T-helper 1 cell treated with Interleukin-12 subunit alpha and Interleukin-12 subunit beta and Interleukin-4 antibody, amounts not matched to agents 30 ng/mL and 1 ng/mL, for 36 hours (primary cell): ENCODE results near the gene CFLAR. TPM values are rescaled to one million over a fixed set of nuclear protein-coding genes. Genes with fewer than 3 reads are reported as not detected.

Source experiments
- intact Hi-C: fragments of 100-400 bp; cut with micrococcal nuclease; formaldehyde crosslinking; loops from one replicate; pipeline ENCODE4 v1.15.1; 2024
- total RNA-seq: library from RNA; stranded (reverse); gene quantifications from 2 replicates; pipeline ENCODE4 v1.2.3, GENCODE V29; 2022

Gene CFLAR
- total RNA-seq: 310 and 313 TPM in 2 replicates

- intact Hi-C loops: loop anchor here (1.0 to 5.0 kb wide), 8 partner anchors 45 to 809 kb away; partner anchors contain the start of genes ALS2, BZW1, HYCC2 and KCTD18
These were observed at the start of gene CFLAR for GRCh38 chr2:201116115-201116958. Gene CFLAR (plus strand): TSS chr2:201116164. CDS start chr2:201129866, 13,702 bp downstream.

- intact Hi-C loops: loop anchor here (1.0 to 10.0 kb wide), 16 partner anchors 45 to 1841 kb away; partner anchors contain the start of genes BZW1, CARF, CFLAR and CLK1
These were observed 45.0 kb upstream of the CFLAR start for GRCh38 chr2:201070948-201071478.

GRCh38 chr2:201071479-201072200 is 44.3 kb upstream of the CFLAR start, which contains the start of the genes HYCC2 and NDUFB3:
Gene HYCC2 (minus strand): TSS chr2:201071671. CDS start chr2:201024009, 47,662 bp downstream.
Gene NDUFB3 (plus strand): TSS chr2:201072001. CDS start chr2:201078883, 6,882 bp downstream.
- intact Hi-C loops: loop anchor here (1.0 to 10.0 kb wide), 16 partner anchors 45 to 1841 kb away; partner anchors contain the start of genes BZW1, CARF, CFLAR and CLK1

DNA sequence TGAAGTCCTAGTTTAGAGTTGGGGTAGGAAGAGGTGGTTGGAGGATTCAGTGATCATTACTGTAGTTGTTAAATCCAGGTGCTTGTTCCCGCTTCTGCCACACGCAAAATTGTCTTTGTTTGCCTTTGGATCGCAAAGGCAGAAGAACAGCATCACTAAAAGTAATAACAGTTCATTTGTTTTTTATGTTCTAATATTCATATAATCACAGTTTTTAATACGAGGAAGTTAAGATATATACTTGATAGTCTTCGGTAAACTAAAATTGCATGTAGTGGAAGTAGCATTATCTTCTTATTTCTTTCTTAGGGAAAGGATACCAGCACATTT is 43.8 kb upstream of the CFLAR start:
- intact Hi-C loops: loop anchor here (5.0 to 10.0 kb wide), 2 partner anchors 963 to 1840 kb away; partner anchors contain the start of genes CARF, FZD7 and WDR12

DNA sequence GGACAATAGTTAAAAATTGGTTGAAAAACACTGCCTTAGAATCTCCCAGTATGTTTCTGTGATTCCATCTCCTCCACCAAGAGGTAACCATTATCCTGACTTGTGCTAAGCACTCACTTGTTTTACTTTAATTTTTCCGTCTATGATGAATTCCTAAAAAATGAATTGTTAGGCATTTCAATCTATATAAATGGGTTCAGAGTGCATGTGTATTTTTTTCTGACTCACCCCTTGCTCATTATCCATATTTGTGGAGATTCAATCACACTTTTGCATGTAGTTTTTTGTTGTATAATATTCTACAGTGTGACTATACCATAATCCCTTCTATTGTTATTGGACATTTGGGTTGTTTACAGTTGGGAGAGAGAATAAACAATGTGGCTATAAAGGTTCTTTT is 42.9 kb upstream of the CFLAR start:
- intact Hi-C loops: loop anchor here (5.0 to 10.0 kb wide), 2 partner anchors 962 to 1839 kb away; partner anchors contain the start of genes CARF, FZD7 and WDR12

DNA sequence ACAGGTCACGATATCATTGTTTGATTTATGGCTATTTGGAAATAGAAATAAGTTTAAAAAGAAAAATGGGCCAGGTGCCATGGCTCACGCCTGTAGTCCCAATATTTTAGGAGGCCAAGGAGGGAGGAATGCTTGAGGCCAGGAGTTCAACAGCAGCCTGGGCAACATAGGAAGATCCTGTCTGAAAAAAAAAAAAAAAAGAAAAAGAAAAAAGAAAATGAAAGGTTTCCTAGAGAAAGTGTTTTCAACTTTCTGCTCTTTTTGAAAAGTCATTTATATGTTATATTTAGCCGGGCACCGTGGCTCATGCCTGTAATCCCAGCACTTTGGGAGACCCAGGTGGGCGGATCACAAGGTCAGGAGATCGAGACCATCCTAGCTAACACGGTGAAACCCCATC is 41.0 kb upstream of the CFLAR start:
- intact Hi-C loops: loop anchor here (5.0 to 10.0 kb wide), 2 partner anchors 960 to 1837 kb away; partner anchors contain the start of genes CARF, FZD7 and WDR12

DNA sequence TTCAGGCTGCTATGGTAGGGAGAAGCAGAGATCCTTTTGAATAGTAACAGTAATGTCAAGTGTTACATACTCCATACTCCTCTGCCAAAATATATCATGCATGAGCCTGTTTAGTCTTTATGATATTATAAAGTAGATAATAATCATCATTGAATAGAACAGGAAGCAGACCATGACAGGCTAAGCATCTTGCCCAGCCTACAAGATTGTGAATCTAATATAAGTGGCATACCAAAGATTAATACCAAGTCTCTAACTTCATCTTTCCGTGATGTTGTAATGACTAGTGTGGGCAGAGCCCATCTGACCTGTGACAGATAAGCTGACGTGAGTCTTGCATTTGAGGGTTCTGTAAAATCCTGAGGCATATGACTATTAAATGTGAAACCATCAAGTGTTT is 31.1 kb upstream of the CFLAR start:
- intact Hi-C loops: no loop called here

- intact Hi-C loops: no loop called here
These were observed 25.4 kb upstream of the CFLAR start for GRCh38 chr2:201090574-201090973.

GRCh38 chr2:201093573-201093972 is 22.4 kb upstream of the CFLAR start:
- intact Hi-C loops: no loop called here

GRCh38 chr2:201100497-201100896 is 15.5 kb upstream of the CFLAR start:
- intact Hi-C loops: no loop called here

DNA sequence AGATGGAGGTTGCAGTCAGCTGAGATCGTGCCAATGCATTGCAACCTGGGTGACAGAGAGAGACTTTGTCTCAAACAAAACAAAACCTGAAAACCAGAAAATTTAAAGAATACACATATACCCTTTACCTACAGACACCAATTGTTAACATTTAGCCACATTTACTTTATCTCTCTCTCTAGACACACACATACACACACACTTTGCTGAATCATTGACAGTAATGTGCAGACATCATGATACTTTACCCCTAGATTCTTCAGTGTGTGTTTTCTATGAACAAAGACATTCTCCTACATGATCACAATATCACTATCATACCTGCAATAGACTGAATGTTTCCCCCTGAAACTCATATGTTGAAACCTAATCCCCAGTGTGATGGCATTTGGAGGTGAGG is 10.2 kb upstream of the CFLAR start:
- intact Hi-C loops: no loop called here

DNA sequence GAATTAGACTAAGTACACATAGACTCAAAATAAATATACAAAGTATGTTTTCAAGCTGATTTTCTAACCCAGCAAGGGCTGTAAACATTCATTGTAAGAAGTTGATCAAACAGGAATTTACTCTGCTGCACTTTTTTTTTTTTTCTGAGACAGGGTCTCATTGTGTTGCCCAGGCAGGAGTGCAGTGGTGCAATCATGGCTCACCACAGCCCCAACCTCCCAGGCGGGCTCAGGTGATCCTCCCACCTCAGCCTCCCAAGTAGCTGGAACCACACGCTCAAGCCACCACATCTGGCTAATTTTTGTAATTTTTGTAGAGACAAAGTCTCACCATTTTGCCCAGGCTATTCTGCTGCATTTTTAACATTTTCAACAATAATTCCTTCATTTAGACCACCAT is 8.3 kb upstream of the CFLAR start:
- intact Hi-C loops: no loop called here

DNA sequence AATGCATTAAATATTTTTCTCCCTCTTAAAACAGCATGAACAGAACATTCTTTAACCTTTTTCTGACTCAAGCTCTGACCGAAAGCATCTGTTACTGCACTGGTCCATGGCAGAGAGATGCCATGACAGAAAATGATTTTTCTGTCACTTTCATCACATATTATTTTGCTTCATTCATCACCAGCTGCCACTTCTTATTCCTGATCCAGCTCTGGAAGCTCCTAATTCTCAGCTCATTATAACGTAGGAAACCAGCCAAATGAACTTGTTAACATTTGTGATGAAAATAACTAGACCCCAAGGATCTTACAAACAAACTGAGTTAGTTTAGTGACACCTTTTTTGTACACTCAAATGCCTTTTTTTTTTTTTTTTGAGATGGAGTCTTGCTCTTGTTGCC is 7.6 kb upstream of the CFLAR start:
- intact Hi-C loops: no loop called here

- intact Hi-C loops: no loop called here
These were observed 6.8 kb upstream of the CFLAR start for GRCh38 chr2:201109186-201109585.

DNA sequence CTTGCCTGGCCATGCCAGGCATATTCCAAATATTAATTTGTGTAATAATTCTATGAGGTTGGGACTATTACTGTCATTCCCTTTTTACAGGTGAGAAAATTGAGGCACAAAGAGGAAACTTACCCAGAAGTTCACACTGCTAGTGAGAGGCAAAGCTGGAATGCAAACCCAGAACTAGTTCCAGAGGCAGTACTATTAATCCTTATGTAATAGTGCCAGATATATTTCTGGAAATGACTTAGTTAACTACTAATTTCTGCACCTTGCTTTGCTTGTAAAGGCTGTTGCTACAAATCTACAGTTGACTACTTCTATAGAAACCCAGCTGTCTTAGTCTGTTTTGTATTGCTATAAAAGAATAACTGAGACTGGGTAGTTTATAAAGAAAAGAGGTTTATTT is 5.3 kb upstream of the CFLAR start:
- intact Hi-C loops: no loop called here

DNA sequence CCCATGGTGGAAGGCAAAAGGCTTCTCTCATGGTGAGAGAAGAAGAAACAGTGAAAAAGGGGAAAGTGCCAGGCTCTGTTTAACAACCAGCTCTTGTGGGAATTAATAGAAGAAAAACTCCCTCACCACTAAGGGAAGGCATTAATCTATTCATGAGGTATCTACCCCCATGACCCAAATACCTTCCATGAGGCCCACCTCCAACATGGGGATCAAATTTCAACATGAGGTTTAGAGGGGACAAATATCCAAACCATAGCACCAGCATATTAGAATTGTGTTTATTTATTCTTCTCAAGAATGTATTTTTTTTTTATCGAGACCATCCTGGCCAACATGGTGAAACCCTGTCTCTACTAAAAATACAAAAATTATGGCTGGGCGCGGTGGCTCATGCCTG is 4.9 kb upstream of the CFLAR start:
- intact Hi-C loops: no loop called here

GRCh38 chr2:201114350-201114749 is 1.6 kb upstream of the CFLAR start:
- intact Hi-C loops: no loop called here

GRCh38 chr2:201114846-201115245 is 1.1 kb upstream of the CFLAR start:
- intact Hi-C loops: loop anchor here (5.0 kb wide), 1 partner anchor 808 kb away; the partner anchor contains the start of gene SPATS2L

- intact Hi-C loops: loop anchor here (1.0 to 5.0 kb wide), 12 partner anchors 46 to 810 kb away; partner anchors contain the start of genes ALS2, BZW1, CLK1 and HYCC2
These were observed 1.2 kb downstream of the CFLAR start for GRCh38 chr2:201116959-201117734.

DNA sequence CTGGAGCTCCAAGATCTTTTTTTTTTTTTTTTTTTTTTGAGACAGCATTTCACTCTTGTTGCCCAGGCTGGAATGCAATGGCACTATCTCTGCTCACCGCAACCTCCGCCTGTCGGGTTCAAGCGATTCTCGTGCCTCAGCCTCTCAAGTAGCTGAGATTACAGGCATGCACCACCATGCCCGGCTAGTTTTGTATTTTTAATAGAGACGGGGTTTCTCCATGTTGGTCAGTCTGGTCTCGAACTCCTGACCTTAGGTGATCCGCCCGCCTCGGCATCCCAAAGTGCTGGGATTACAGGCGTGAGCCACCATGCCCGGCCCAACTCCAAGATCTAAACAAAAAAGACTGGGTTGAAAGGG is 1.8 kb downstream of the CFLAR start:
- intact Hi-C loops: loop anchor here (1.0 to 5.0 kb wide), 12 partner anchors 41 to 1259 kb away; partner anchors contain the start of genes ALS2, BMPR2, CLK1 and ORC2
